Neural progenitor cell (in vitro differentiated cells): ENCODE data around the gene LCTL.

Experiments
- EZH2 ChIP-seq: fragments of 200-600 bp; sonication (generic); IDR thresholded peaks from 2 replicates; pipeline ENCODE4 v1.6.1; 2017; ENCODE audit warnings: antibody characterized with exemption, mild to moderate bottlenecking, moderate library complexity
- EZH2phosphoT487 ChIP-seq: fragments of 200-600 bp; sonication (generic); IDR thresholded peaks from 2 replicates; pipeline ENCODE4 v1.6.1; 2017; ENCODE audit warnings: antibody characterized with exemption
- TF ChIP-seq, protein P1 (sequence below): fragments of 200-600 bp; sonication (generic); IDR thresholded peaks from 2 replicates; pipeline ENCODE4 v1.5.1; 2017; ENCODE audit warnings: antibody characterized with exemption, mild to moderate bottlenecking

- TF ChIP-seq, protein P1, sequence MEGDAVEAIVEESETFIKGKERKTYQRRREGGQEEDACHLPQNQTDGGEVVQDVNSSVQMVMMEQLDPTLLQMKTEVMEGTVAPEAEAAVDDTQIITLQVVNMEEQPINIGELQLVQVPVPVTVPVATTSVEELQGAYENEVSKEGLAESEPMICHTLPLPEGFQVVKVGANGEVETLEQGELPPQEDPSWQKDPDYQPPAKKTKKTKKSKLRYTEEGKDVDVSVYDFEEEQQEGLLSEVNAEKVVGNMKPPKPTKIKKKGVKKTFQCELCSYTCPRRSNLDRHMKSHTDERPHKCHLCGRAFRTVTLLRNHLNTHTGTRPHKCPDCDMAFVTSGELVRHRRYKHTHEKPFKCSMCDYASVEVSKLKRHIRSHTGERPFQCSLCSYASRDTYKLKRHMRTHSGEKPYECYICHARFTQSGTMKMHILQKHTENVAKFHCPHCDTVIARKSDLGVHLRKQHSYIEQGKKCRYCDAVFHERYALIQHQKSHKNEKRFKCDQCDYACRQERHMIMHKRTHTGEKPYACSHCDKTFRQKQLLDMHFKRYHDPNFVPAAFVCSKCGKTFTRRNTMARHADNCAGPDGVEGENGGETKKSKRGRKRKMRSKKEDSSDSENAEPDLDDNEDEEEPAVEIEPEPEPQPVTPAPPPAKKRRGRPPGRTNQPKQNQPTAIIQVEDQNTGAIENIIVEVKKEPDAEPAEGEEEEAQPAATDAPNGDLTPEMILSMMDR: no peak
- no peak for TF ChIP-seq EZH2phosphoT487
- no peak for TF ChIP-seq EZH2
Measured at GRCh38 chr15:66594836-66595235, 29.0 kb upstream of the LCTL start.
